Measurements from ENCODE around the gene UMPS. TPM values are rescaled to one million over a fixed set of nuclear protein-coding genes. Genes with fewer than 3 reads are reported as not detected.

UMPS gene
- polyA plus RNA-seq, 1 donor (not counting 4 experiments of a cell fraction or from before 2014, with no cell fraction given), result 53.7 TPM

GRCh38 chr3:124695369-124695768, 34.9 kb upstream of the UMPS start:
- H4K20me1 ChIP-seq (ENCODE audit: control insufficient read depth, extremely low read depth, insufficient read depth, low read length), result no peaks in the 10 kb centered on the region
- H3K4me2 ChIP-seq (ENCODE audit: control insufficient read depth, extremely low read depth, insufficient read depth, low read depth, low read length), result no peak overlapping the region
- dilution Hi-C loops (cut with MboI; ENCODE audit: extremely low pct_ligation_motif_present, low sequenced_read_pairs), result no loop called here
- no peak for TF ChIP-seq CTCF (optimal IDR thresholded peaks at IDR 0.05 in 1 of 3, IDR thresholded peaks at IDR 0.05 in 1 of 3, conservative IDR thresholded peaks at IDR 0.05 in 1 of 3; ENCODE audit: extremely low read depth in 1 of 3, insufficient read depth in 2 of 3, low read length in 3 of 3)
- no peak for TF ChIP-seq EZH2 (IDR thresholded peaks at IDR 0.05; ENCODE audit: low read length)
- H3K27me3 ChIP-seq (ENCODE audit: control insufficient read depth, extremely low read depth, insufficient read depth, low read length), result no peaks in the 10 kb centered on the region
- no peaks in the 10 kb centered on the region for H3K4me1 ChIP-seq (ENCODE audit: control insufficient read depth, extremely low read depth, insufficient read depth, low read length)
- H2AFZ ChIP-seq (ENCODE audit: control insufficient read depth, low read length), result no peak overlapping the region
- H3K9me3 ChIP-seq (ENCODE audit: control insufficient read depth, low read depth, low read length), result no peaks in the 10 kb centered on the region
- no peaks in the 10 kb centered on the region for H3K79me2 ChIP-seq (ENCODE audit: control insufficient read depth, insufficient read depth, low read length)
- no peak overlapping the region for H3K4me3 ChIP-seq (ENCODE audit: control insufficient read depth in 2 of 3, extremely low read depth in 1 of 3, insufficient read depth in 2 of 3, low read depth in 1 of 3, low read length in 3 of 3)
- H3K9ac ChIP-seq (ENCODE audit: control insufficient read depth, extremely low read depth, insufficient read depth, low read length), result no peak overlapping the region
- H3K9me1 ChIP-seq (ENCODE audit: control insufficient read depth, extremely low read depth, insufficient read depth, low read length), result no peaks in the 10 kb centered on the region
- H3K36me3 ChIP-seq (ENCODE audit: control insufficient read depth in 2 of 2, extremely low read depth in 1 of 2, insufficient read depth in 2 of 2, low read length in 2 of 2), result no peaks in the 10 kb centered on the region
- H3K27ac ChIP-seq (ENCODE audit: control insufficient read depth, insufficient read depth, low read length), result no peak overlapping the region
- FAIRE-seq (no peak), DNase-seq (ENCODE audit: low read depth, low spot score) (no peak)

- FAIRE-seq (no peak), DNase-seq (ENCODE audit: low read depth, low spot score) (no peak)
- dilution Hi-C loops (cut with MboI; ENCODE audit: extremely low pct_ligation_motif_present, low sequenced_read_pairs), result no loop called here
- Histone ChIP-seq H3K4me1 (ENCODE audit: control insufficient read depth, extremely low read depth, insufficient read depth, low read length) (no peaks in the 10 kb centered on the region), H3K27ac (ENCODE audit: control insufficient read depth, insufficient read depth, low read length) (no peak overlapping the region), H3K4me2 (ENCODE audit: control insufficient read depth, extremely low read depth, insufficient read depth, low read depth, low read length) (no peak overlapping the region), H3K9me1 (ENCODE audit: control insufficient read depth, extremely low read depth, insufficient read depth, low read length) (no peaks in the 10 kb centered on the region), H3K4me3 (ENCODE audit: control insufficient read depth in 2 of 3, extremely low read depth in 1 of 3, insufficient read depth in 2 of 3, low read depth in 1 of 3, low read length in 3 of 3) (no peak overlapping the region), H3K9me3 (ENCODE audit: control insufficient read depth, low read depth, low read length) (no peaks in the 10 kb centered on the region), H4K20me1 (ENCODE audit: control insufficient read depth, extremely low read depth, insufficient read depth, low read length) (no peaks in the 10 kb centered on the region), H3K9ac (ENCODE audit: control insufficient read depth, extremely low read depth, insufficient read depth, low read length) (no peak overlapping the region), H3K27me3 (ENCODE audit: control insufficient read depth, extremely low read depth, insufficient read depth, low read length) (no peaks in the 10 kb centered on the region), H3K36me3 (ENCODE audit: control insufficient read depth in 2 of 2, extremely low read depth in 1 of 2, insufficient read depth in 2 of 2, low read length in 2 of 2) (no peaks in the 10 kb centered on the region), H2AFZ (ENCODE audit: control insufficient read depth, low read length) (no peak overlapping the region), H3K79me2 (ENCODE audit: control insufficient read depth, insufficient read depth, low read length) (no peaks in the 10 kb centered on the region)
- TF ChIP-seq EZH2 (IDR thresholded peaks at IDR 0.05; ENCODE audit: low read length) (no peak), CTCF (optimal IDR thresholded peaks at IDR 0.05 in 1 of 3, IDR thresholded peaks at IDR 0.05 in 1 of 3, conservative IDR thresholded peaks at IDR 0.05 in 1 of 3; ENCODE audit: extremely low read depth in 1 of 3, insufficient read depth in 2 of 3, low read length in 3 of 3) (no peak)
These were observed 34.2 kb upstream of the UMPS start for GRCh38 chr3:124696006-124696405.
